HepG2 (cell line): ENCODE measurements around the gene VAC14. TPM values are rescaled to one million over a fixed set of nuclear protein-coding genes. Genes with fewer than 3 reads are reported as not detected.

Source experiments
- CENPBD1 ChIP-seq: sonication (generic); formaldehyde crosslinking; IDR thresholded peaks from 2 replicates; pipeline ENCODE4 v1.8.0; 2022; ENCODE audit warnings: missing genetic modification reagents, low read depth, mild to moderate bottlenecking, borderline replicate concordance
- EED ChIP-seq: sonication (generic); formaldehyde crosslinking; IDR thresholded peaks from 2 replicates; pipeline ENCODE4 v1.5.0; 2020; ENCODE audit warnings: mild to moderate bottlenecking, missing genetic modification reagents
- IRX3 ChIP-seq: sonication (generic); formaldehyde crosslinking; IDR thresholded peaks from 2 replicates; pipeline ENCODE4 v1.8.1; 2023; ENCODE audit warnings: mild to moderate bottlenecking, low read depth, missing genetic modification reagents, borderline replicate concordance
- PAXIP1 ChIP-seq: sonication (generic); formaldehyde crosslinking; conservative IDR thresholded peaks from 2 replicates; pipeline ENCODE4 v1.4.0; 2020; ENCODE audit warnings: mild to moderate bottlenecking, missing genetic modification reagents, moderate library complexity
- REL ChIP-seq: sonication (generic); formaldehyde crosslinking; conservative IDR thresholded peaks from 2 replicates; pipeline ENCODE4 v1.8.0; 2022; ENCODE audit warnings: mild to moderate bottlenecking, missing genetic modification reagents, moderate library complexity
- SAP130 ChIP-seq: IDR thresholded peaks from 2 replicates; pipeline ENCODE4 v1.6.1; 2016; ENCODE audit warnings: low read depth
- TFDP2 ChIP-seq: sonication (generic); formaldehyde crosslinking; IDR thresholded peaks from 2 replicates; pipeline ENCODE4 v1.4.0; 2020; ENCODE audit warnings: missing genetic modification reagents
- THAP11 ChIP-seq: IDR thresholded peaks from 2 replicates; pipeline ENCODE4 v1.6.1; 2016; ENCODE audit warnings: missing biosample characterization, missing genetic modification reagents
- TOE1 ChIP-seq: sonication (generic); formaldehyde crosslinking; IDR thresholded peaks from 2 replicates; pipeline ENCODE4 v1.4.0; 2020; ENCODE audit warnings: mild to moderate bottlenecking, missing genetic modification reagents
- TRAFD1 ChIP-seq: sonication (generic); formaldehyde crosslinking; IDR thresholded peaks from 2 replicates; pipeline ENCODE4 v1.5.1; 2020; ENCODE audit warnings: missing genetic modification reagents, mild to moderate bottlenecking, borderline replicate concordance
- ZBTB26 ChIP-seq: IDR thresholded peaks from 2 replicates; pipeline ENCODE4 v1.6.1; 2016; ENCODE audit warnings: missing compliant biosample characterization, missing genetic modification reagents, borderline replicate concordance
- ZBTB49 ChIP-seq: sonication (generic); formaldehyde crosslinking; IDR thresholded peaks from 2 replicates; pipeline ENCODE4 v1.4.0; 2020; ENCODE audit warnings: missing genetic modification reagents, borderline replicate concordance
- ZFAT ChIP-seq: sonication (generic); formaldehyde crosslinking; conservative IDR thresholded peaks from 2 replicates; pipeline ENCODE4 v1.8.1; 2023; ENCODE audit warnings: missing genetic modification reagents, inconsistent platforms
- ZNF570 ChIP-seq: sonication (generic); formaldehyde crosslinking; IDR thresholded peaks from 2 replicates; pipeline ENCODE4 v1.4.0; 2020; ENCODE audit warnings: mild to moderate bottlenecking, missing genetic modification reagents, borderline replicate concordance
- ZNF660 ChIP-seq: sonication (generic); formaldehyde crosslinking; IDR thresholded peaks from 2 replicates; pipeline ENCODE4 v1.5.1; 2020; ENCODE audit warnings: mild to moderate bottlenecking, low read depth, missing genetic modification reagents, borderline replicate concordance
- ZSCAN25 ChIP-seq: sonication (generic); formaldehyde crosslinking; IDR thresholded peaks from 2 replicates; pipeline ENCODE4 v1.8.0; 2022; ENCODE audit warnings: mild to moderate bottlenecking, missing genetic modification reagents
- polyA plus RNA-seq, 8 experiments: library from polyadenylated mRNA; depleted of rRNA in 3 of 8; stranded (reverse) in 7 of 8; unstranded in 1 of 8; fragments of >200 nt; fragmentation: Illumina TruSeq in 4 of 8; extraction: Trizol in 4 of 8; gene quantifications; 2 replicates each; pipeline versions ENCODE4 v1.2.1 to v1.2.3, GENCODE V29; 2011 to 2016; ENCODE audit warnings: low read depth in 4 of 8, missing spikeins in 1 of 8, mixed read lengths in 1 of 8; ENCODE audit not compliant: insufficient read depth in 1 of 8
- total RNA-seq, 5 experiments: library from RNA; depleted of rRNA; stranded (reverse); fragments of >200 nt; fragmentation: Illumina TruSeq; extraction: Trizol; gene quantifications; 2 replicates each; pipeline ENCODE4 v1.2.3, GENCODE V29; 2016; ENCODE audit warnings: low read depth in 1 of 5

The VAC14 gene
- total and polyA plus RNA-seq, 2 of the 13 experiments (the other 11 are each of a cell fraction or from before 2014, with no cell fraction given), result 23.5 to 24.6 TPM

- TF ChIP-seq PAXIP1 (CRISPR knock-in tag), result 0 out of 2 replicates have a peak, but pooled peaks have one; percentile 45
- peak; percentile 75 for TF ChIP-seq SAP130 (CRISPR knock-in tag)
- peak; percentile 46; the same call in 1 of the 2 replicates for TF ChIP-seq TFDP2 (CRISPR knock-in tag)
- TF ChIP-seq EED (CRISPR knock-in tag), result no peak
- TF ChIP-seq ZBTB26 (CRISPR knock-in tag), result no peak
- no peak for TF ChIP-seq REL (CRISPR knock-in tag)
- peak; percentile 72 for TF ChIP-seq ZSCAN25 (CRISPR knock-in tag)
- no peak for TF ChIP-seq ZNF660
- no peak for TF ChIP-seq CENPBD1 (CRISPR knock-in tag)
- TF ChIP-seq IRX3 (CRISPR knock-in tag), result no peak
- TF ChIP-seq THAP11, result peak; percentile 54
- no peak for TF ChIP-seq ZBTB49 (CRISPR knock-in tag)
- no peak for TF ChIP-seq TRAFD1 (CRISPR knock-in tag)
- TF ChIP-seq ZFAT (CRISPR knock-in tag), result no peak
- TF ChIP-seq TOE1 (CRISPR knock-in tag), result no peak
- no peak for TF ChIP-seq ZNF570
Observed at GRCh38 chr16:70685938-70686375, 115.0 kb downstream of the VAC14 start, which contains the start of gene MTSS2 (continued).
